ENCODE measurements around the gene ZNF286A. TPM values are rescaled to one million over a fixed set of nuclear protein-coding genes. Genes with fewer than 3 reads are reported as not detected.

ZNF286A gene
- total RNA-seq, 1 donor from 2014 or later, result 50.3 TPM

Other genes with a start within 250 kb of the ZNF286A start
- 1.2 TPM in 1 of 2 replicates, not detected in the other for gene CDRT4, start 232.1 kb upstream of the ZNF286A start, total RNA-seq
- gene TVP23C, start 136.3 kb upstream of the ZNF286A start, total RNA-seq, result 18.9 and 27.6 TPM in 2 replicates
- 0.94 and 4.0 TPM in 2 replicates for gene FBXW10B, start 80.0 kb upstream of the ZNF286A start, total RNA-seq
- gene TRIM16, start 15.4 kb upstream of the ZNF286A start, total RNA-seq, result 71.0 and 323 TPM in 2 replicates
- not detected in 2 replicates for gene TBC1D26, start 32.5 kb downstream of the ZNF286A start, total RNA-seq
- 5.0 and 18.9 TPM in 2 replicates for gene ADORA2B, start 245.4 kb downstream of the ZNF286A start, total RNA-seq

Data from renal cortical epithelial cell (primary cell).